GM12878 (cell line): Measurements from ENCODE around the gene SLC36A4.

Experiments
- CBFB ChIP-seq: IDR thresholded peaks from 2 replicates; pipeline ENCODE4 v1.6.1; 2016; ENCODE audit warnings: antibody characterized with exemption, low read depth
- EP300 ChIP-seq, 2 experiments: fragments of 150-350 bp in 1 of 2; IDR thresholded peaks; 2 replicates each; pipeline ENCODE4 v1.6.1; 2011 to 2012; ENCODE audit warnings: low read depth in 2 of 2, low read length in 2 of 2, borderline replicate concordance in 1 of 2, improper control_type of control experiment in 1 of 2, inconsistent platforms in 1 of 2; ENCODE audit not compliant: control insufficient read depth in 1 of 2
- FOXM1 ChIP-seq: IDR thresholded peaks from 2 replicates; pipeline ENCODE4 v1.6.1; 2012; ENCODE audit warnings: low read depth, mild to moderate bottlenecking, inconsistent platforms, low read length, moderate library complexity
- HDAC6 ChIP-seq: fragments of 200-600 bp; sonication (generic); IDR thresholded peaks from one replicate; pipeline ENCODE4 v1.8.0; 2017; ENCODE audit warnings: antibody characterized with exemption; ENCODE audit not compliant: unreplicated experiment
- POLR2A ChIP-seq: IDR thresholded peaks from 2 replicates; pipeline ENCODE4 v1.6.1; 2011; ENCODE audit warnings: low read depth, mild to moderate bottlenecking, low read length
- RELA ChIP-seq: fragments of 450-650 bp; IDR thresholded peaks from 2 replicates; pipeline ENCODE4 v1.8.0; 2014; ENCODE audit warnings: borderline replicate concordance; ENCODE audit not compliant: partially characterized antibody
- SP1 ChIP-seq: IDR thresholded peaks from one replicate; pipeline ENCODE4 v1.6.1; 2011; ENCODE audit warnings: low read depth, low read length
- TF ChIP-seq, protein P1 (sequence below), 3 experiments: IDR thresholded peaks in 2 of 3; conservative IDR thresholded peaks in 1 of 3; 2 replicates each; pipeline ENCODE4 v1.5.1; 2011; ENCODE audit warnings: low read depth in 3 of 3, low read length in 3 of 3, mild to moderate bottlenecking in 3 of 3, control low read depth in 2 of 3, moderate library complexity in 2 of 3, inconsistent platforms in 1 of 3, mixed read lengths in 1 of 3; ENCODE audit not compliant: control insufficient read depth in 2 of 3, insufficient read depth in 1 of 3; ENCODE audit errors: extremely low read depth in 1 of 3

DNA sequence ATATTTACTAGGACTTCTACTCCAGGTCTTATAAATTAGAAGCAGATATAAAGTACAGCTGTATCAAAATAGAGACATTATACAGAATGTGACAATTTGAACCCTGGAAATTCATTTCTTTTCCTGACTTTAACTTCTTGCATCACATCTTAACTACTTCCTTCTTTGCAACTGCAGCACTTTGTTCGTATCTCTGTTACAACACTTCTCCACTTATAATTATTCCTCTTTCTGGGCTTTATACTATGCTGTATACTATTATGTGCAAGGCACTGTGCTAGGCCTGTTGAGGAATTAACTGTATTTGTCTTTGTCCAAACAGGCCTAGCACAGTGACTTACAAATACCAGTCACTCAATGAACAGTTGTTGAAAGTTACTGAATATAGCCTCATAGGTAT is 1.8 kb upstream of the SLC36A4 start:
- no peak for TF ChIP-seq POLR2A
- TF ChIP-seq EP300 (IDR thresholded peaks at IDR 0.05; ENCODE audit: borderline replicate concordance in 1 of 2, control insufficient read depth in 1 of 2, low read depth in 2 of 2, low read length in 2 of 2): no peak
- no peak for TF ChIP-seq HDAC6
- TF ChIP-seq SP1: no peak
- TF ChIP-seq, protein P1, sequence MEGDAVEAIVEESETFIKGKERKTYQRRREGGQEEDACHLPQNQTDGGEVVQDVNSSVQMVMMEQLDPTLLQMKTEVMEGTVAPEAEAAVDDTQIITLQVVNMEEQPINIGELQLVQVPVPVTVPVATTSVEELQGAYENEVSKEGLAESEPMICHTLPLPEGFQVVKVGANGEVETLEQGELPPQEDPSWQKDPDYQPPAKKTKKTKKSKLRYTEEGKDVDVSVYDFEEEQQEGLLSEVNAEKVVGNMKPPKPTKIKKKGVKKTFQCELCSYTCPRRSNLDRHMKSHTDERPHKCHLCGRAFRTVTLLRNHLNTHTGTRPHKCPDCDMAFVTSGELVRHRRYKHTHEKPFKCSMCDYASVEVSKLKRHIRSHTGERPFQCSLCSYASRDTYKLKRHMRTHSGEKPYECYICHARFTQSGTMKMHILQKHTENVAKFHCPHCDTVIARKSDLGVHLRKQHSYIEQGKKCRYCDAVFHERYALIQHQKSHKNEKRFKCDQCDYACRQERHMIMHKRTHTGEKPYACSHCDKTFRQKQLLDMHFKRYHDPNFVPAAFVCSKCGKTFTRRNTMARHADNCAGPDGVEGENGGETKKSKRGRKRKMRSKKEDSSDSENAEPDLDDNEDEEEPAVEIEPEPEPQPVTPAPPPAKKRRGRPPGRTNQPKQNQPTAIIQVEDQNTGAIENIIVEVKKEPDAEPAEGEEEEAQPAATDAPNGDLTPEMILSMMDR (IDR thresholded peaks at IDR 0.05 in 2 of 3, conservative IDR thresholded peaks at IDR 0.05 in 1 of 3; ENCODE audit: control insufficient read depth in 2 of 3, extremely low read depth in 1 of 3, insufficient read depth in 1 of 3, low read depth in 3 of 3, low read length in 3 of 3): no peak
- no peak for TF ChIP-seq CBFB
- TF ChIP-seq RELA: no peak
- TF ChIP-seq FOXM1: no peak
